ENCODE measurements around the gene TMEM243. TPM values are rescaled to one million over a fixed set of nuclear protein-coding genes. Genes with fewer than 3 reads are reported as not detected.

The TMEM243 gene
- total and polyA plus RNA-seq, 2 of the 4 experiments (the other 2 are of a cell fraction) = 28.7 to 31.1 TPM

DNA sequence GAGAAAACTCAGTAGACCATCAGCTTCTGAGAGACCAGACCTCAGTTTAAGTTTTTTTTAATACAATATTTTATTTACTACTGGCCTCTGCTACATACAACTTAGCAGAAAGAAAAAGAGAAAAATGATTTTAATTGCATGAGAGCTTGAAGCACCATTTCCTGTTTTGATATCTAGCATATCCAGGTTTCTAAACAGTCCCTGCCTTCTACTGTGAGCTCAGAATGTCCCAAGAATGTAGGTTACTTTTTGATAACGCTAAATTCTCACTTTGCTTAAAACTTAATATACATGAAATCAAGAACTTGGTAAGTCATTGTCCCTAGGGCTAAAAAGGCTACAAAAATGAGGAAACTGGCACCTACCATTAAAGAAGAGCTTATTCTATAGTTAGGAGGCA lies 7.0 kb downstream of the TMEM243 start:
- intact Hi-C loops (cut with micrococcal nuclease) (no loop called here), dilution Hi-C loops (cut with HindIII; ENCODE audit: low sequenced_read_pairs, unreplicated experiment) (no loop called here), in situ Hi-C loops (cut with MboI; ENCODE audit: low sequenced_read_pairs) (no loop called here)
- peaks cover 13% of the 10 kb centered on the region for H4K20me1 ChIP-seq (ENCODE audit: insufficient read depth, low read length)
- H3K4ac ChIP-seq (ENCODE audit: low read depth, low read length) = no peak overlapping the region
- no peak overlapping the region for H4K5ac ChIP-seq (ENCODE audit: low read depth, low read length)
- H2BK120ac ChIP-seq (ENCODE audit: low read depth, low read length) = no peak overlapping the region
- H2AK5ac ChIP-seq (ENCODE audit: low read depth, low read length) = no peak overlapping the region
- no peak overlapping the region for H2BK15ac ChIP-seq (ENCODE audit: low read depth, low read length)
- H3K9ac ChIP-seq (ENCODE audit: low read depth, low read length) = no peak overlapping the region
- peaks cover 41 to 64% of the 10 kb centered on the region in 2 experiments for H3K79me1 ChIP-seq (ENCODE audit: low read depth in 1 of 2, low read length in 2 of 2)
- POLR2A ChIA-PET (ENCODE audit: unreplicated experiment) = interaction anchor here (0.6 kb wide), 1 partner anchor 9 kb away, joined by 3 read pairs; no protein-coding TSS in a partner anchor
- H2AK9ac ChIP-seq (replicated peaks; ENCODE audit: low read depth, low read length, poor library complexity) = no peak overlapping the region
- WGBS, 2 experiments (ENCODE audit: extremely low coverage in 2 of 2, insufficient read length in 1 of 2) = no CpG with 5 or more reads among the region's 1 CpG
- no peak overlapping the region for H3K4me2 ChIP-seq (ENCODE audit: low read depth, low read length)
- H3K9me3 ChIP-seq (ENCODE audit: control insufficient read depth, insufficient read depth, low read length) = no peaks in the 10 kb centered on the region
- BruUV-seq (replicated peaks) = no TSS peak
- no peak for DNase-seq
- no peak for TF ChIP-seq RCOR1 (IDR thresholded peaks at IDR 0.05; ENCODE audit: insufficient replicate concordance, low read length)
- TF ChIP-seq NFE2L2 (IDR thresholded peaks at IDR 0.05; ENCODE audit: low read depth, low read length) = no peak
- TF ChIP-seq, protein P1, sequence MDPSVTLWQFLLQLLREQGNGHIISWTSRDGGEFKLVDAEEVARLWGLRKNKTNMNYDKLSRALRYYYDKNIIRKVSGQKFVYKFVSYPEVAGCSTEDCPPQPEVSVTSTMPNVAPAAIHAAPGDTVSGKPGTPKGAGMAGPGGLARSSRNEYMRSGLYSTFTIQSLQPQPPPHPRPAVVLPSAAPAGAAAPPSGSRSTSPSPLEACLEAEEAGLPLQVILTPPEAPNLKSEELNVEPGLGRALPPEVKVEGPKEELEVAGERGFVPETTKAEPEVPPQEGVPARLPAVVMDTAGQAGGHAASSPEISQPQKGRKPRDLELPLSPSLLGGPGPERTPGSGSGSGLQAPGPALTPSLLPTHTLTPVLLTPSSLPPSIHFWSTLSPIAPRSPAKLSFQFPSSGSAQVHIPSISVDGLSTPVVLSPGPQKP (IDR thresholded peaks at IDR 0.05; ENCODE audit: borderline replicate concordance, low read depth, low read length) = no peak
- no peak for TF ChIP-seq MAFK (IDR thresholded peaks at IDR 0.05; ENCODE audit: low read depth, low read length)
- TF ChIP-seq CEBPB (IDR thresholded peaks at IDR 0.05; ENCODE audit: low read depth, low read length) = no peak
- TF ChIP-seq MXI1 (IDR thresholded peaks at IDR 0.05; ENCODE audit: borderline replicate concordance, low read depth, low read length) = no peak
- TF ChIP-seq SMC3 (IDR thresholded peaks at IDR 0.05; ENCODE audit: low read depth, low read length) = no peak
- TF ChIP-seq RAD21 (IDR thresholded peaks at IDR 0.05; ENCODE audit: low read length) = no peak
- TF ChIP-seq CHD1 (IDR thresholded peaks at IDR 0.05; ENCODE audit: low read depth, low read length) = no peak
- TF ChIP-seq, protein P2, sequence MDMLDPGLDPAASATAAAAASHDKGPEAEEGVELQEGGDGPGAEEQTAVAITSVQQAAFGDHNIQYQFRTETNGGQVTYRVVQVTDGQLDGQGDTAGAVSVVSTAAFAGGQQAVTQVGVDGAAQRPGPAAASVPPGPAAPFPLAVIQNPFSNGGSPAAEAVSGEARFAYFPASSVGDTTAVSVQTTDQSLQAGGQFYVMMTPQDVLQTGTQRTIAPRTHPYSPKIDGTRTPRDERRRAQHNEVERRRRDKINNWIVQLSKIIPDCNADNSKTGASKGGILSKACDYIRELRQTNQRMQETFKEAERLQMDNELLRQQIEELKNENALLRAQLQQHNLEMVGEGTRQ (IDR thresholded peaks at IDR 0.05; ENCODE audit: low read depth, low read length) = no peak
- TF ChIP-seq MAZ (IDR thresholded peaks at IDR 0.05; ENCODE audit: borderline replicate concordance, low read depth, low read length) = no peak
- no peak for TF ChIP-seq BHLHE40 (IDR thresholded peaks at IDR 0.05; ENCODE audit: low read depth, low read length)
- no peak for TF ChIP-seq CTCF (conservative IDR thresholded peaks at IDR 0.05; ENCODE audit: low read depth, low read length)
- TF ChIP-seq RFX5 (IDR thresholded peaks at IDR 0.05; ENCODE audit: low read depth, low read length) = no peak
- TF ChIP-seq FOS (IDR thresholded peaks at IDR 0.05; ENCODE audit: low read depth, low read length) = no peak
- no peak for TF ChIP-seq POLR2A (IDR thresholded peaks at IDR 0.05; ENCODE audit: low read depth, low read length)
- no peak overlapping the region for H4K8ac ChIP-seq (ENCODE audit: low read depth in 2 of 2, low read length in 2 of 2)
- H2BK20ac ChIP-seq (ENCODE audit: low read depth, low read length) = no peak overlapping the region
- peaks cover 2% of the 10 kb centered on the region; the same call in 1 of the 2 replicates for H3K4me1 ChIP-seq (ENCODE audit: control insufficient read depth, insufficient read depth, low read length)
- H2AFZ ChIP-seq (replicated peaks; ENCODE audit: low read length, poor library complexity) = no peak overlapping the region
- peak; percentile 30; the same call in 1 of the 2 replicates for ATAC-seq (ENCODE audit: low read depth)
- peaks cover 4% of the 10 kb centered on the region for H3K36me3 ChIP-seq (ENCODE audit: control insufficient read depth, insufficient read depth, low read length)
- no peak overlapping the region for H3K18ac ChIP-seq (ENCODE audit: low read depth, low read length)
- H3K14ac ChIP-seq (replicated peaks; ENCODE audit: low read depth, low read length) = no peak overlapping the region
- H3K27ac ChIP-seq (ENCODE audit: insufficient read depth, low read length) = no peak overlapping the region
- H3K23ac ChIP-seq (ENCODE audit: low read depth, low read length) = no peak overlapping the region
- peaks cover 13% of the 10 kb centered on the region for H3K9me1 ChIP-seq (ENCODE audit: insufficient read depth, low read length)
- no peak overlapping the region for H2BK5ac ChIP-seq (ENCODE audit: low read depth, low read length, poor library complexity, severe bottlenecking)
- no peak overlapping the region for H3K4me3 ChIP-seq (ENCODE audit: insufficient read depth, low read depth, low read length)
- CTCF ChIA-PET = no interaction called here
- no peak overlapping the region for H3K56ac ChIP-seq (ENCODE audit: extremely low read depth, insufficient read depth, low read length)
- no peaks in the 10 kb centered on the region for H3K27me3 ChIP-seq (ENCODE audit: control insufficient read depth, insufficient read depth, low read length)
- no peak overlapping the region for H4K91ac ChIP-seq (ENCODE audit: insufficient read depth, low read depth, low read length)

All from IMR-90 (cell line).